Right renal pelvis (tissue), 4 donors: ENCODE measurements around the gene ZNF816. TPM values are rescaled to one million over a fixed set of nuclear protein-coding genes. Genes with fewer than 3 reads are reported as not detected.
"Not testable (repeated sequence)": the region's sequence is repeated elsewhere in the genome, so short reads cannot be mapped to it uniquely, and the experiment has no call there.

Experiments
- DNase-seq, 4 donors: peaks; one replicate each; pipeline ENCODE4 v3.0.0-alpha.2; 2013; ENCODE audit warnings: low read depth in 4 of 4, low spot score in 3 of 4, missing footprints in 1 of 4
- polyA plus RNA-seq, 4 donors: library from polyadenylated mRNA; unstranded; fragments of 120-200 nt; gene quantifications; one replicate each; pipeline ENCODE4 v1.2.1, GENCODE V29; 2013; ENCODE audit not compliant: insufficient read length in 4 of 4

ZNF816 gene
- polyA plus RNA-seq, 4 donors: 14.2 to 15.9 (median 14.5) TPM

DNA sequence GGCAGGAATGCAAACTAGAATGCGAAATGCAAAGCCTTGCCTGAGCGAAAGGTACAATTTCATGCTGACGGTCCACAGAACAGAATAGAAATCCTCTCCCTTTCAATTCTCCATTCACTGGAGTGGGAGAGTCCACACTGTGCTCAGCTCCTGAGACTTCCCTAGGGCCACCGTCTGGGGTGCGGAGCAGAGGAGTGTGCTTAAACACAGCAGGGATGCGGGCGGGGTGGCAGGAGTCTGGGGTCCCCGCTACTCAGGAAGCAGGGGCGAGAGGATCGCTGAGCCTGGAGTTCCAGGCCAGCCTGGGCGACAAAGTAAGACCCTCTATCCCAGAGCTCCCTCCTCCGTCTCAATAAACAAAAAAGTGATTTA is 552 bp upstream of the ZNF816 start:
- no peak for DNase-seq

- DNase-seq: no peak
Measured at GRCh38 chr19:52961981-52962380, 700 bp downstream of the ZNF816 start.

DNA sequence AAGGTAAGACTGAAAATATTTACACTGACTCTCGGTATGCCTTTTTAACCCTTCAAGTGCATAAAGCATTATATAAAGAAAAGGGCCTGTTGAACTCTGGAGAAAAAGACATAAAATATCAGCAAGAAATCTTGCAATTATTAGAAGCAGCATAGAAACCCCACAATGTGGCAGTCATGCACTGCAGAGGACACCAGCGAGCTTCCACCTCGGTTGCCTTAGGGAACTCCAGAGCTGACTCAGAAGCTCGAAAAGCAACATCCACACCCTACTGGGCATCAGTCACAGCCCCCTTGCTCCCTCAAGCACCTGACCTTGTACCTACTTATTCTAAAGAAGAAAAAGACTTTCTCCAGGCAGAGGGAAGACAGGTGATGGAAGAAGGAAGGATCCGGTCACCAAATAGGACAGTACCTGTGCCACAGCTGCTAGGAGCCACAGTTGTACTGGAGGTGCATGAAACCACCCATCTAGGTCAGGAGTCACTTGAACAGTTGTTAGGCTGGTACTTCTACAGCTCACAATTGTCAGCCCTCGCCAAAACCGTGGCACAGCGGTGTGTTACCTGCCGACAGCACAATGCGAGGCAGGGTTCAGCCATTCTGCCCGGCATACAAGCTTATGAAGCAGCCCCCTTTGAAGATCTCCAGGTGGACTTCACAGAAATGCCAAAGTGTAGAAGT is 2.9 kb downstream of the ZNF816 start:
- DNase-seq: no peak

DNA sequence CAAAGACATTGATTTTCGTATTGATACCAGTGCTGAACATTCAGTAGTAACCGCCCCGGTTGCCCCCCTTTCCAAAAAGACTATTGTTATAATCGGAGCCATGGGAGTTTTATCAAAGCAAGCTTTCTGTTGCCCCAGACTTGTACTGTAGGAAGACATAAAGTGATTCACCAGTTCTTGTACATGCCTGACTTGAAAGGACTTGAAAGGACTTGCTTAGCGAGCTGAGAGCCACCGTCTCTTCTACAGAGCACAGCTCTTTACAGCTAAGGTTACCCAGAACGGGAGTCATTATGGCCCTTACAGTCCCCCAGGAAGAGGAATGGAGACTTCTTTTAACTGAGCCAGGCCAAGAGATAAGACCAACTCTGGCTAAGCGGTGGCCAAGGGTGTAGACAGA is 5.1 kb downstream of the ZNF816 start:
- DNase-seq: no peak

GRCh38 chr19:52956917-52957316 is 5.8 kb downstream of the ZNF816 start:
- no peak for DNase-seq

- no peak for DNase-seq
Measured at GRCh38 chr19:52949422-52949821, 13.3 kb downstream of the ZNF816 start.

DNA sequence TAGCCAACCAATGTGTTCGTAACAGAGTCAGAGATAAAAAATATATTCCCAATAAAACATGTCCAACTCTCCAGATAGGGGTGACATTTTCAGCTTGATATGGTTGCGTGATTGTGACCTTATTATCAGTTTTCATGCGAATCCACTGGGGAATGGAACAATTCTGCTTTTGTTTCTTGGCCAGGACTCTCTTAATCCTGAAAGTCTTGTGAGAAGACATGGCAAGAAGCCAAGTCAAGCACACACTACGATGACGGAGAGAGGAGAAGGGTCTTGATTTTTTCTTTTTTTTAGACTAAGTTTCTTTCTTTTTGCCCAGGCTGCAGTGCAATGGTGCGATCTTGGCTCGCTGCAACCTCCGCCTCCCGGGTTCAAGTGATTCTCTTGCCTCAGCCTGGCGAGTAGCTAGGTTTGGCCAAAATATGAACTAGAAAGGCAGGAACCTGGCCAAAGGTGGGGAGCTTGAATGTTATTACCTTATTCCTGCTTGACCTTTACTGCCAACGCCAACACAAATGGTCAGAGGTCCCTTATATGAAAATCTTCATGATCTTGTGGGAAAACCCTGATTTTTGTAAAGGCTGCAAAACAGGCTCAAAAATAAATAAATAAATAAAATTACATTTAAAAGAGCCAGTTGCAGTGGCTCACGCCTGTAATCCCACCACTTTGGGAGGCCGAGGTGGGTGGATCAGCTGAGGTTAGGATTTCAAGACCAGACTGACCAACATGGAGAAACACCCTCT is 14.5 kb downstream of the ZNF816 start:
- no peak for DNase-seq

GRCh38 chr19:52946322-52947310 is 16.1 kb downstream of the ZNF816 start:
- DNase-seq: peak in 2 of 4 donors; percentile 41 to 69

- no peak for DNase-seq
Measured at GRCh38 chr19:52945652-52946321, 16.9 kb downstream of the ZNF816 start.

- not testable (repeated sequence) for DNase-seq
Measured at GRCh38 chr19:52944703-52945493, 17.8 kb downstream of the ZNF816 start.

GRCh38 chr19:52943884-52944643 is 18.6 kb downstream of the ZNF816 start:
- DNase-seq: no peak

- DNase-seq: no peak
Measured at GRCh38 chr19:52943134-52943883, 19.4 kb downstream of the ZNF816 start.

DNA sequence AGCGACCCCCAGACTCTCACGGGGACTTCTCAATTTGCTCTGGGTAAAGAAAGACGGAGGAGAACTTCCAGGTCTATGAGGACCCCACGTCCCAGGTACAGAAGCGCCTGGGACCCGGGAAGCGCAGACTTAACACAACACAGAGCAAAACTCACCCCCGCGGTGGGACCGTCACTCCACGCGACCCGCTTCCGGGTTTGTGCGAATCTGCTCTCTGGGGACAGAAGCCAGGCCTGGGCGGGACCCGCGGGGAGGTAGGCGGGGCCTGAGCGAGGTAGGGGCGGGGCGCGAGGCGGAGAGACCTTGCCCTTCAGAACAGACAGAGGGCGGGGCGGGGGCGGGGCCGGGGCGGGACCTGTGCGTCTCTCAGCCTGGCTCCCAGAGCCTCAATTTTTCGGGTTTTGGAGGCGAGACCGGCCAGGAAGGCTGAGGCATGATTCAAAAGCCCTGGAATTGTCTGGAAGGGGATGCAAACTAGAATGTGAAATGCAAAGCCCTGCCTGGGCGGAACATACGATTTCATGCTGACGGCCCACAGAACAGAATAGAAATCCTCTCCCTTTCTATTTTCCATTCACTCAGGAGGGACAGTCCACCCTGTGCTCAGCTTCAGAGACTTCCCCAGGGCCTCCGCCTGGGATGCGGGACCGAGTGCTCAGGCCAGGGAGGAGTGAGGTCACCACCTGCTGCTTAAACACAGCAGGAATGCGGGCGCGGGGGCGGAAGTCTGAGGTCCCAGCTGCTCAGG is 20.1 kb downstream of the ZNF816 start:
- peak in 2 of 4 donors; percentile 68 to 69 for DNase-seq

GRCh38 chr19:52941941-52942385 is 20.7 kb downstream of the ZNF816 start:
- no peak for DNase-seq

GRCh38 chr19:52941523-52941922 is 21.2 kb downstream of the ZNF816 start:
- DNase-seq: not testable (repeated sequence)

DNA sequence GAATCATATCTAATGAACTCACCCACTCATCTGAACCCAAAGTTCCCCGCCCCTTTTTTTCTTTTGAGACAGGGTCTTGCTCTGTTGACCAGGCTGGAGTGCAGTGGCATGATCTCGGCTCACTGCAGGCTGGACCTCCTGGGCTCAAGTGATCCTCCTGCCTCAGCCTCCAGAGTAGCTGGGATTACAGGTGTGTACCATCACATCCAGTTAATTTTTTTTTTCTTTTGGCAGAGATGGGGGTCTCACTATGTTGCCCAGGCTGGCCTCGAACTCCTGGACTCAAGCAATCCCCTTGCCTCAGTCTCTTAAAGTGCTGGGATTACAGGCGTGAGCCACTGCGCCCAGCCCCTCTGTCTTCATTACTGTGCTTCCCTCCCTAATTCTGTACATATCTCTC is 21.8 kb downstream of the ZNF816 start:
- not testable (repeated sequence) for DNase-seq

DNA sequence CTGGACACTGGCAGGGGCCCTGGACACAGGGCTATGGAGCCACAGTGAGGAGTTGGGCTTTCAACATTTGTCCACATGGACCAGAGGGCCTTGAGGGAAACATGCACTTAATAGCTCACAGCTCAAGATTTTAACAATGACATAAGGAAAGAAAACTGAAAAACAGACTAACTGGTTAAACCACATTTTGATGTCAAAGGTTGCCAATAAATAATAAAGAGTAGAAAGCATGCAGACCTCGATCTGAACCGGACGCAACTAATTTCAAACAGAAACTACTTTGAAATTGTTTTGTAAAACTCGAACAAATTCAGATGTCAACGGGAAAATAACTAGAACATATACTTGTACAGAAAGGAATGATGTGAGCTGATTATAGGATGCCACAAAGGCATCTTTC is 23.9 kb downstream of the ZNF816 start:
- no peak for DNase-seq
